ENCODE measurements around the gene NFX1. TPM values are rescaled to one million over a fixed set of nuclear protein-coding genes. Genes with fewer than 3 reads are reported as not detected.
"Not testable (repeated sequence)": the region's sequence is repeated elsewhere in the genome, so short reads cannot be mapped to it uniquely, and the experiment has no call there.

NFX1 gene
- total and polyA plus RNA-seq, 12 donors = 17.5 to 44.4 (median 31.2) TPM

- TF ChIP-seq POLR2A (IDR thresholded peaks at IDR 0.05) = no peak
- TF ChIP-seq, protein P1, sequence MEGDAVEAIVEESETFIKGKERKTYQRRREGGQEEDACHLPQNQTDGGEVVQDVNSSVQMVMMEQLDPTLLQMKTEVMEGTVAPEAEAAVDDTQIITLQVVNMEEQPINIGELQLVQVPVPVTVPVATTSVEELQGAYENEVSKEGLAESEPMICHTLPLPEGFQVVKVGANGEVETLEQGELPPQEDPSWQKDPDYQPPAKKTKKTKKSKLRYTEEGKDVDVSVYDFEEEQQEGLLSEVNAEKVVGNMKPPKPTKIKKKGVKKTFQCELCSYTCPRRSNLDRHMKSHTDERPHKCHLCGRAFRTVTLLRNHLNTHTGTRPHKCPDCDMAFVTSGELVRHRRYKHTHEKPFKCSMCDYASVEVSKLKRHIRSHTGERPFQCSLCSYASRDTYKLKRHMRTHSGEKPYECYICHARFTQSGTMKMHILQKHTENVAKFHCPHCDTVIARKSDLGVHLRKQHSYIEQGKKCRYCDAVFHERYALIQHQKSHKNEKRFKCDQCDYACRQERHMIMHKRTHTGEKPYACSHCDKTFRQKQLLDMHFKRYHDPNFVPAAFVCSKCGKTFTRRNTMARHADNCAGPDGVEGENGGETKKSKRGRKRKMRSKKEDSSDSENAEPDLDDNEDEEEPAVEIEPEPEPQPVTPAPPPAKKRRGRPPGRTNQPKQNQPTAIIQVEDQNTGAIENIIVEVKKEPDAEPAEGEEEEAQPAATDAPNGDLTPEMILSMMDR (IDR thresholded peaks at IDR 0.05) = no peak
- H3K4me1 ChIP-seq (replicated peaks in 1 of 2) = peaks cover 19 to 21% of the 10 kb centered on the region in 2 donors
- no peaks in the 10 kb centered on the region for H3K27me3 ChIP-seq
- peak overlapping the region in 1 of 5 donors; percentile 61 for H3K27ac ChIP-seq
- H3K9me3 ChIP-seq (replicated peaks in 1 of 3) = no peaks in the 10 kb centered on the region
- whole genome bisulfite sequencing, 4 donors = 31 to 59% (median 38%) methylated on average over 11 of the region's 11 CpGs
- no peaks in the 10 kb centered on the region for H3K36me3 ChIP-seq (replicated peaks in 1 of 2)
- intact Hi-C loops (cut with DNase I) = no loop called here
- H3K4me3 ChIP-seq = no peak overlapping the region
- DNase-seq = peak in 6 of 7 donors; percentile 60 to 80 (median 70)
Measured at GRCh38 chr9:33393581-33393980, 103.3 kb downstream of the NFX1 start.

- H3K27me3 ChIP-seq; H3K9me3 ChIP-seq (replicated peaks in 1 of 3); H3K27ac ChIP-seq; DNase-seq; H3K36me3 ChIP-seq (replicated peaks in 1 of 2); intact Hi-C loops (cut with DNase I); H3K4me3 ChIP-seq: not testable (repeated sequence)
- 79 to 87% (median 83%) methylated on average over 3 of the region's 3 CpGs for WGBS, 4 donors
- peaks cover 19 to 21% of the 10 kb centered on the region in 2 donors for H3K4me1 ChIP-seq (replicated peaks in 1 of 2)
Measured at GRCh38 chr9:33393986-33394385, 103.7 kb downstream of the NFX1 start.

DNA sequence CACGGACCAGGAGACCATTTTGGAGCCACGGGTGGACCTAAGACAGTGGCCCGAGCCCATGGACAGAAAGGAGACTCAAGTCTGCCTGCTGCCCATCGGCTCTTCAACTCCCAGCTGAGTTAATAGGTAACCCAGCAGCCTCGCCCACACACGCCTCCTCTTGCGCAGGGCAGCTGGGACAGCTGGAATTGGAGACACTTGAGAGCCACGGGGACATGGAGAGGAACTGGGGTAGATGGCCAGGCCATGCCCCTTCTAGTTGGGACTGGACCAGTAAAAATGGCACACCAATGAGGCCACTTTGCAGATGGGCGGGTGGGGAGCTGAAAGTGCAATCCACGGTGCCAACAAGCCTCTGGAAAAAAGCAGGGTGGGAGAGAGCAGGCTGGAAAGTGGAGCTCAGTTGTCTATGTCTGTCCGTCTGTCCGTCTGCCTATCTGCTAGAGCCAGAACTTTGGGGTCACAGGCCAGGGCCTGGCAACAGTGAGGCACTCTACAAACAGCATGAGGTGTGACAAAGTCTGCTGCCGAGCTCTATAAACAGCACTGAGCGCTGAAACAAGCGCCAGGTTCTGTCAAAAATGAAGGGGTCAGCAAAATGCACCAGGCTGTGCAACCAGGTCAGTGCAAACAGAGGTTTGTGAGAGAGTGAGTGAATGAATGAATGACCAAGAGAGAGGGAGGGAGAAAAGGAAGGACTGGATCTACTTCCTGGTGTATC lies 105.0 kb downstream of the NFX1 start:
- H3K27me3 ChIP-seq; H3K27ac ChIP-seq; DNase-seq; intact Hi-C loops (cut with DNase I); H3K9me3 ChIP-seq (replicated peaks in 1 of 3); H3K4me3 ChIP-seq; H3K36me3 ChIP-seq (replicated peaks in 1 of 2): not testable (repeated sequence)
- peaks cover 19 to 21% of the 10 kb centered on the region in 2 donors for H3K4me1 ChIP-seq (replicated peaks in 1 of 2)
- WGBS, 4 donors = 89 to 93% (median 91%) methylated on average over 13 to 15 of the region's 15 CpGs

DNA sequence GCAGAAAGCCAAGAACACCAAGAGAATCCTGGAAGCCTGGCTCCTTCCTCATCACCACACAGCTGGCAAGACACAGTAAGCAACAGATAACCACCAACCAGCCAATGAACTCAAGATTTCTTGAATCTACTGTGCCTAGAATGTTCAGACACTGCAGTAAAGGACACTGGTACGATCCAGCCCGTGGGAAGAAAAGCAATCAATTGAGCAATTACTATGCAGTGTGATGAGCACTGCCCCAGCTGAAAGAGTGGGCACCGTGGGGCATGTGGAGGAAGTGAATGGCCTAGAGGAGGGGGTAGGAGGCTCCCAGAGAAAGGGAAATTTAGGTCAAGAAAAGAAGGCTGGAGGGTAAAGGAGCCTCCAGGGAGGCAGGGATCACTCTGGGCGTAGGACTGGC lies 107.5 kb downstream of the NFX1 start:
- peaks cover 5 to 10% of the 10 kb centered on the region in 2 donors for H3K4me1 ChIP-seq (replicated peaks in 1 of 2)
- H3K36me3 ChIP-seq (replicated peaks in 1 of 2); H3K4me3 ChIP-seq; intact Hi-C loops (cut with DNase I); H3K9me3 ChIP-seq (replicated peaks in 1 of 3); H3K27me3 ChIP-seq; DNase-seq; H3K27ac ChIP-seq: not testable (repeated sequence)
- WGBS, 4 donors = 81 to 87% (median 83%) methylated on average over 2 to 3 of the region's 4 CpGs

DNA sequence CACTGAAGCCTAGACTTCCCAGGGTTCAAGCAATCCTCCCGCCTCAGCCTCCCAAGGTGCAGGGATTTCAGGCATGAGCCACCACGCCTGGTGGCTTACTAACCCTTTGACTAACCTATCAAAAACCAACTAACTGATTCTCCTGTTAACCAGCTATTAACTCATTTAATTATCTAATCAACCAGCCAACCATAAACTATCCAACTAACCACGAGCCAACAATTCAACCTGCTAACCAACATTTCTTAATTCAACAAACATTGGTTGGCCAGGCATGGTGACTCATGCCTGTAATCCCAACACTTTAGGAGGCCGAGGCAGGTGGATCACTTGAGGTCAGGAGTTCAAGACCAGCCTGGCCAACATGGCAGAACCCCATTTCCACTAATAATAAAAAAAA lies 108.7 kb downstream of the NFX1 start:
- DNase-seq; H3K4me1 ChIP-seq (replicated peaks in 1 of 2); H3K27me3 ChIP-seq; intact Hi-C loops (cut with DNase I); H3K36me3 ChIP-seq (replicated peaks in 1 of 2); H3K27ac ChIP-seq; H3K4me3 ChIP-seq; H3K9me3 ChIP-seq (replicated peaks in 1 of 3): not testable (repeated sequence)
- WGBS, 4 donors = 81 to 92% (median 82%) methylated on average over 4 of the region's 4 CpGs

DNA sequence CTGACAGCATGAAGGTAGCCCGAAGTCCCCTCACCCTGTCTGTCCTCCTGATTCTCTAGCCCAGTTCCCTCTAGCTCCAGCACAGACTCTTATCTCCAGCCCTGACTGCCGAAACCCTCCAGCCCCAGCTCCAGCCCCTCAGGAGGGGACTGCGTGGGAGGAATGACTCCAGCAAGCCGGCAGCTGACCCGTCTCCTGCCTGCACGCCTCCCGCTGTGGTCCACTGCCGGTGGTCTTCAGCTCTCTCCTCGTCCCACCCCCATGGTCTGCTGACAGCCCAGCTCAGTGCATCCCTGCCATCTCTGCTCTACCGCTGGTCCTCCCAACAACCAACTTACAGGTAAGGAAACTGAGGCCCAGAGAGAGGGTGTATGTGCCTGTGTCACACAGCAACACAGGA lies 111.5 kb downstream of the NFX1 start:
- H3K4me3 ChIP-seq; H3K27me3 ChIP-seq; intact Hi-C loops (cut with DNase I); H3K36me3 ChIP-seq (replicated peaks in 1 of 2); H3K4me1 ChIP-seq (replicated peaks in 1 of 2); H3K9me3 ChIP-seq (replicated peaks in 1 of 3); DNase-seq: not testable (repeated sequence)
- peak overlapping the region in 1 of 5 donors; percentile 5 for H3K27ac ChIP-seq
- 80 to 95% (median 87%) methylated on average over 8 to 10 of the region's 10 CpGs for WGBS, 4 donors

GRCh38 chr9:33402371-33402770 lies 112.1 kb downstream of the NFX1 start, which contains the start of gene AQP7:
Gene AQP7 (minus strand): TSS chr9:33402568. CDS start chr9:33401262, 1,306 bp downstream.
- DNase-seq; intact Hi-C loops (cut with DNase I); H3K9me3 ChIP-seq (replicated peaks in 1 of 3); H3K4me3 ChIP-seq; H3K27me3 ChIP-seq; H3K36me3 ChIP-seq (replicated peaks in 1 of 2); H3K4me1 ChIP-seq (replicated peaks in 1 of 2): not testable (repeated sequence)
- WGBS, 4 donors = 56 to 77% (median 67%) methylated on average over 3 to 10 of the region's 10 CpGs
- H3K27ac ChIP-seq = peak within 1 kb of the TSS in 1 of 5 donors; percentile 5
